D721Med (cell line): ENCODE results near the gene CAPN6.

Experiments
- DNase-seq: peaks from one replicate; pipeline ENCODE4 v3.0.0; 2011; ENCODE audit warnings: low spot score; ENCODE audit not compliant: insufficient read length
- FAIRE-seq: peaks from 2 replicates; lab custom pipeline; 2011; peaks lifted over from hg19 to GRCh38; lab: Jason Lieb, UNC
- TF ChIP-seq, protein P1 (sequence below): IDR thresholded peaks from 2 replicates; pipeline ENCODE4 v1.5.1; 2012; ENCODE audit warnings: mild to moderate bottlenecking, control low read depth; ENCODE audit not compliant: insufficient read depth; ENCODE audit errors: missing control alignments

Gene CAPN6

DNA sequence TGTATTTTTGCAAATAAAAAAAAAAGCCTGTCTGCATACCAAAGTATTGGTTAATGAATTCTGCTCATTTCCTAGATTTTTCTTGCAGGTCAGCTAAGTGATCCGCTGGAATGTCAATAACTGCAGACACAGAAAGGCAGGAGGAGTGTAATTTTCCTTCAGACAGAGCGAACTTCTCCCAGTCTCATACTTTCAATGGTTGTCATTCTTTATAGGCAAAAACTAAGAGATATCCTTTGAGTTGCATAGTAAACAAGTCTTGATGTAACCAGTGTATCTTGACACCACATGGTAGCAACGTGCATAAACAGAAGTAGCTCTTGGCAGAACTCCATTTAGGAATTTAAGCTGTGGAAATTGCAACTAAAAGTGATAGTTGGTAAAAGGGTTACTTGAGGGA, 8.2 kb downstream of the CAPN6 start:
- TF ChIP-seq, protein P1, sequence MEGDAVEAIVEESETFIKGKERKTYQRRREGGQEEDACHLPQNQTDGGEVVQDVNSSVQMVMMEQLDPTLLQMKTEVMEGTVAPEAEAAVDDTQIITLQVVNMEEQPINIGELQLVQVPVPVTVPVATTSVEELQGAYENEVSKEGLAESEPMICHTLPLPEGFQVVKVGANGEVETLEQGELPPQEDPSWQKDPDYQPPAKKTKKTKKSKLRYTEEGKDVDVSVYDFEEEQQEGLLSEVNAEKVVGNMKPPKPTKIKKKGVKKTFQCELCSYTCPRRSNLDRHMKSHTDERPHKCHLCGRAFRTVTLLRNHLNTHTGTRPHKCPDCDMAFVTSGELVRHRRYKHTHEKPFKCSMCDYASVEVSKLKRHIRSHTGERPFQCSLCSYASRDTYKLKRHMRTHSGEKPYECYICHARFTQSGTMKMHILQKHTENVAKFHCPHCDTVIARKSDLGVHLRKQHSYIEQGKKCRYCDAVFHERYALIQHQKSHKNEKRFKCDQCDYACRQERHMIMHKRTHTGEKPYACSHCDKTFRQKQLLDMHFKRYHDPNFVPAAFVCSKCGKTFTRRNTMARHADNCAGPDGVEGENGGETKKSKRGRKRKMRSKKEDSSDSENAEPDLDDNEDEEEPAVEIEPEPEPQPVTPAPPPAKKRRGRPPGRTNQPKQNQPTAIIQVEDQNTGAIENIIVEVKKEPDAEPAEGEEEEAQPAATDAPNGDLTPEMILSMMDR: no peak
- DNase-seq (no peak), FAIRE-seq (no peak)

DNA sequence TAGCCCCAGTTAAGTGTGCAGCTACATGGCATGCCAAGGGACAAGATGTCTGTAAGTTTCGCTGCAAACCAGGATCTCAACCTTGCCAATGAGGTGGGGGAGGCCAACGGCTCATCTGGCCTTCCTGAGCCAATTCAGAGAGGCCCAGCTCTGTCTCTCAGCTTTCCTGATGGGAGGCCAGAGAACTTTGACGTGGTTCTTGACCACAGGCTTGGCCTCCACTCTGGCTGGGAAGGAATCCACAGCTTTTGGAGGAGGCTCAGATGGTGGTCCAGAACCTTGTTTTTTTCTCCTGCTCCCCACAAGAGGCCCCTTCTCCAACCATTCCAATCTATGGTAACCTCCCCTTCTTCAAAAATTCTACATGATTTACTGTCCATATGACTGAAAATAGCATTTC, 9.8 kb downstream of the CAPN6 start:
- FAIRE-seq: no peak
- DNase-seq: no peak
- TF ChIP-seq, protein P1: no peak

DNA sequence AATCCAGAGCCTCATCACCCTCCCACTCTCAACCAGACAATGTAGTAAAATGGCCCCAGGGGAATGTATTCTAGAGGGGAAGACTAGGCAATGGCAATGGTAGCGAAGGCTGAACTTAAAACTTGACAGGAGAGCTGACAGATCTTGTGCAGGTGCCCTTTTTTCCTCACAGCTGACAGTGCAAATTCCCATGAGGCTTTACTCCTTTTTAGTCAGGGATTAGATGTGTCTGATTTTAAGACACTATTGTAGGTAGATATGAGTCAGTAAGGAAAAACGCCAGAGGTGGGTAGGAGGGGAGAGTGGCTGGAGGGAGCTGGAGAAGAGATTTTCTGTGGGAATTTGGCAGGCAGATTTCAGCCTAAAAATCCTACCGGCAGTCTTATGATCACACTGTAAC, 10.7 kb downstream of the CAPN6 start:
- DNase-seq (no peak), FAIRE-seq (no peak)
- TF ChIP-seq, protein P1: no peak

DNA sequence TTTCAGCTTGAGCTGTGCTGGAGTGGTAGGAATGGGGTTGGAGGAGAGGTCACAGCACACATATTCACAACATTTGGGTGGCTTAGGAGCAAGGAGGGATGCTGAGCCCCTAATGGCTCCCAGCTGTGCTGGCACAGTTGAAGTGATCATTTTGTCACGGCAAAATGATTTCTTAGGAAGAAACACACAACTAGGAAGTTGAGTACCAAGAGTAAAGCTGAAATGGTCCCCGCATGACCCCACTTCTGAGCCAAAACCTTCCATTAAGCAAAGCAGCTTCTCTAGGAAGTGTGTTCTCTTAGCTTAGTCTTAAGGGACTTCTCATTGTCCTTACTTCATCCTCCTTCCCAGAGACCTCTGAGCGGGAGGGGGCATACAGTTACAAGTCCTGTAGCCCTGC, 12.6 kb downstream of the CAPN6 start:
- FAIRE-seq: no peak
- DNase-seq: no peak
- TF ChIP-seq, protein P1: no peak

DNA sequence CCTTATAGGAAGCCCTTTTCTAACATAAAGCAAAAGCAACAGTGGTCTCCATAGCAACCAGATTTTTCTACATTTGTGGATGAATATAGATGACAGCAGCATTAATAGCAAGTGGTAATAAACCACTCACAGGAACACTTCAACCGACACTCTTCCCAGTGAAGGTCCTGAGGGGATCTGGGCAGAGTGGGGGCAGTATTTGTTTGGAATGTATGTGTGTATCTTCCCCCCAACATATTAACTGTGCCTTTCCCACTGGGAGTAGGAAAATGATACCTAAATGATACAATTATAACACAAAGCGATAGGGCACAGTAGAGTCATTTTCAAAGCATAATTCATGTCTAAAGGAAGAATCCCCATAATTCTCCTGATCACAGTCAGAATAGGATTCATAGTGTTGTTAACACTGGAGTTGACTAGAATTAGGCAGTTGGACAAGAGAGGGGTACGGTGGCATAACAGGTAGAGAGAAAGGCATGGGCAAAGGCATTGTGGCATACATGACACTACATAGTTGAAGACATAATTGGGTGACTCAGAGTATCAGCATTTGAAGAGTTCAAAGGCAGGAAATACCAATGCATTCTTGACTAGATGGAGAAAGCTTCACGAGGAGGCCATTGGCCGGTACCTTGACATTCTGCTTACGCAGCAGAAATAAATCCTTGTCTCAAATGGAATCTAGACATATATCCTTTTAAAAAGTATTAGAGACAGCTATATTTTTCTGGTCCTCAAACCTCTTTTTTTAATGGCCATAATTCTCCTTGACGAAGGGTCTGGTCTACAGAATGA, 15.2 kb downstream of the CAPN6 start:
- TF ChIP-seq, protein P1: no peak
- DNase-seq (no peak), FAIRE-seq (no peak)

DNA sequence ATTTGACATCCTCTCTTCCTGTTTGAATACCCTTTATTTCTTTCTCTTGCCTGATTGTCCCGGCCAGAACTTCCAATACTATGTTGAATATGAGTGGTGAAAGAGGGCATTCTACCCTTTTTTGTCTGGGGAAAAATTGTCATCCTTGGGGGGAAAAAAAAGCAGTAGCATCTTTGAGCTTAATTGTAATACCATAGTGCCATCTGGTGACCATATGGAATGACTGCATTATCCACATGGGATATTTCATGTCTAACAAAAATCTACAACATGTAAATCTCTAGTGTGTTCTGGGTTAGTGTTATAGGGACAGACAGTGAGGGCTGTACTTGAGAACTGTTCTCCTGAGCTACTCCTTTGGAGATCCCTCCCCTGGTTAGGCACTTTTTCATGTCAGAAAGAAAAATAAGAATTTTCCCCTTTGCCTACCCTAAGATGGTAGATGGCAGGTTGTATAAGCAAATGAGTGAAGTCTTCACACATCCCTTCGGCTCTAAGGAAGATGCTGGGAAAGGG, 26.0 kb downstream of the CAPN6 start:
- TF ChIP-seq, protein P1: peak; percentile 57
- DNase-seq (no peak), FAIRE-seq (peak; percentile 93)

DNA sequence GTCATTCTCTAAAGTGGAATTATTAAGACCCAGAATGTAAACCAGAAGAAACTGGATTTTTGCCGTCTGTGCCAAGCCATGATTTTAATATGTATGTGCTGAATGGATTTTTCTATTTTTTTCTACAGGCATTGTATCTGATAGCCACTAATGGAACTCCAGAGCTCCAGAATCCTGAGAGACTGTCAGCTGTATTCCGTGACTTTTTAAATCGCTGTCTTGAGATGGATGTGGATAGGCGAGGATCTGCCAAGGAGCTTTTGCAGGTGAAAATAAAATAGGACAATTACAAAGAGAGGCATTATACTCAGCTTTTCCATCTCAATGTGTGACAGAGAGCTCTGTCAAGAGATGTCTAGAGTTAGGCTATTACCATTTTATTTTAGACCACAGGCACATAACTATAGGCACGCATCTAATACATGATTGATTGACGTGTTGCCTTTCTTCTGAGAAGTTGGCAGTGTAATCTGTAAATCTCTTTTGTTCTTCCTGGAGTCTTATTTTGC, 53.9 kb downstream of the CAPN6 start:
- TF ChIP-seq, protein P1: no peak
- no peak for FAIRE-seq
- no peak for DNase-seq
